Muscle of leg (tissue), 11 donors: ENCODE results near the gene BNIP5. TPM values are rescaled to one million over a fixed set of nuclear protein-coding genes. Genes with fewer than 3 reads are reported as not detected.

Experiments used
- DNase-seq: peaks from one replicate; pipeline ENCODE4 v3.0.0; 2013
- H3K27ac ChIP-seq: one replicate; pipeline ENCODE4 v1.5.1; 2013; ENCODE audit warnings: mild to moderate bottlenecking, low read length, control low read depth
- H3K27me3 ChIP-seq: one replicate; pipeline ENCODE4 v1.6.1; 2013; ENCODE audit warnings: low read length; ENCODE audit not compliant: control insufficient read depth, insufficient read depth
- H3K36me3 ChIP-seq: one replicate; pipeline ENCODE4 v1.6.1; 2013; ENCODE audit warnings: low read length; ENCODE audit not compliant: control insufficient read depth, insufficient read depth
- H3K4me1 ChIP-seq: one replicate; pipeline ENCODE4 v1.6.1; 2013; ENCODE audit warnings: low read length; ENCODE audit not compliant: control insufficient read depth, insufficient read depth
- H3K4me3 ChIP-seq: one replicate; pipeline ENCODE4 v1.5.1; 2013; ENCODE audit warnings: low read length, control low read depth
- H3K9me3 ChIP-seq: replicated peaks from 2 replicates; pipeline ENCODE4 v1.6.1; 2013; ENCODE audit warnings: low read depth, low read length; ENCODE audit not compliant: control insufficient read depth
- WGBS: methylation state at CpG from one replicate; pipeline ENCODE4 v1.1.5; 2013; ENCODE audit warnings: missing lambda C conversion rate; ENCODE audit not compliant: insufficient coverage; 5-methylcytosine and 5-hydroxymethylcytosine counted together
- polyA plus RNA-seq, 8 donors: library from polyadenylated mRNA; unstranded; fragments of 120-200 nt; gene quantifications; one replicate each; pipeline versions ENCODE4 v1.2.1 to v1.2.3, GENCODE V29; 2013; ENCODE audit warnings: inconsistent platforms in 1 of 8, low replicate concordance in 1 of 8; ENCODE audit not compliant: insufficient read length in 8 of 8, insufficient read depth in 1 of 8
- total RNA-seq: library from RNA; stranded (reverse); fragments of 120-200 nt; gene quantifications from one replicate; pipeline ENCODE4 v1.2.4, GENCODE V29; 2013

The BNIP5 gene
- total and polyA plus RNA-seq, 9 donors, result 0.04 to 0.65 (median 0.07) TPM; not detected in 2

DNA sequence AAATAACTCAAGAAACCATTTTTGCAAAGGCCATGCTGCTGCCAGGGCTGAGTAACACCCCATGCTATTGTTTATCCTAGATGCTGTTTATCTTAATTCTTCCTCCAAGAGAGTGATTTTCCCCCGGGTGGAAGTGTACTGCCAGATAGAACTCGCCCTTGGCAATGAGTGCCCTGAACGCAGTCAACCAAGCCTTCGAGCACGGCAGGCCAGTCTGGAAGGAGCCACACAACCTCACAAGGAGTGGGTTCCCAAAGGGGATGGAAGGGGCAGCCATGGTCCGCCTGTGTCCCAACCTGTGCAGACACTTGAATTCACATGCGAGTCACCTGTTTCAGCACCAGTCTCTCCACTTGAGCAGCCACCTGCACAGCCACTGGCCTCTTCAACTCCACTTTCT lies 34.9 kb downstream of the BNIP5 start:
- Histone ChIP-seq H3K27me3 (peaks cover 12% of the 10 kb centered on the region), H3K27ac (no peak overlapping the region), H3K9me3 (no peaks in the 10 kb centered on the region), H3K36me3 (no peaks in the 10 kb centered on the region), H3K4me1 (no peaks in the 10 kb centered on the region), H3K4me3 (no peak overlapping the region)
- WGBS, result 94% methylated on average over 2 of the region's 7 CpGs
- no peak for DNase-seq

DNA sequence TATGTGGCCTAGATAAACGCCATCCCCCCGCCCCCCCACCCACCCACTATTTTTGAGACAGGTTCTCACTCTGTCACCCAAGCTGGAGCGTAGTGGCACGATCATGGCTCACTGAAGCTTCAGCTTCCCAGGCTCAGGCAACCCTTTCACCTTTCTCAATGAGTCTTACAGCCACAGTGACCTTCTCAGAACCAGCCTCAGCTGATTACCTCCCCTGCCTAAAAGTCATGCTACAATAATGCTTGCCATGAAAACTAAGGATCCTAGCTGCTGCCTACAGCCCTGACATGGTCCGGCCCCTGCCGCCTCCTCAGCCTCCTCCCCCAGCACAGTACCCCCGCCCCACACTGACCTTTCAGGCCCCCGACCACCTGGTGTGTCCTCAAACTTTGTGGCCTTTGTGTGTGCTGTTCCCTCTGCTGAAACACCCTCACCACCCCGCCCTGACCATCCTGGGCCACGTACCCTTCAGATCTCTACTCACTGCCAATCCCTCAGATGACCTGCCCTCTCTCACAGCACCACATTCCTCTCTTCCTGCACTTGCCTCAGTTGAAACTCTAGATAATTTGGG lies 35.5 kb downstream of the BNIP5 start:
- 71% methylated on average over 5 of the region's 10 CpGs for WGBS
- peaks cover 12% of the 10 kb centered on the region for H3K27me3 ChIP-seq
- no peaks in the 10 kb centered on the region for H3K4me1 ChIP-seq
- no peaks in the 10 kb centered on the region for H3K9me3 ChIP-seq
- no peak for DNase-seq
- H3K27ac ChIP-seq, result no peak overlapping the region
- H3K36me3 ChIP-seq, result no peaks in the 10 kb centered on the region
- no peak overlapping the region for H3K4me3 ChIP-seq

DNA sequence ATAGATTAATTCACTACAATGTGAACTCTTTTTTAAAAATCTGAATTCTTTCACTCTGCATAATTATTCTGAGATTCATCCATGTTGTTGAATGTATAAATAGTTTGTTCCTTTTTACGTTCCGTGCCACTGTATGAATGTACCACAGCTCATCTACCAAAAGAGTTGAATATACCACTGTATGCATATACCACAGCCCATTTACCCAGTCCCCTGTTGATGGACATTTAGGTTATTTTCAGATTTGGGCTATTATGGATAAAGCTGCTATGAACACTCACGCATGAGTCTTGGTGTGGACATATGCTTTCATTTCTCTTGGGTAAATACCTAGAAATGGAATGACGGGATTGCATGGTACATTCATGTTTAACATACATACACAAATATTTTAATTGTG lies 38.7 kb downstream of the BNIP5 start:
- no peak overlapping the region for H3K4me3 ChIP-seq
- no peaks in the 10 kb centered on the region for H3K9me3 ChIP-seq
- peaks cover 17% of the 10 kb centered on the region for H3K27me3 ChIP-seq
- no peaks in the 10 kb centered on the region for H3K36me3 ChIP-seq
- DNase-seq, result no peak
- no CpG with 5 or more reads among the region's 4 CpGs for WGBS
- H3K27ac ChIP-seq, result no peak overlapping the region
- no peaks in the 10 kb centered on the region for H3K4me1 ChIP-seq

DNA sequence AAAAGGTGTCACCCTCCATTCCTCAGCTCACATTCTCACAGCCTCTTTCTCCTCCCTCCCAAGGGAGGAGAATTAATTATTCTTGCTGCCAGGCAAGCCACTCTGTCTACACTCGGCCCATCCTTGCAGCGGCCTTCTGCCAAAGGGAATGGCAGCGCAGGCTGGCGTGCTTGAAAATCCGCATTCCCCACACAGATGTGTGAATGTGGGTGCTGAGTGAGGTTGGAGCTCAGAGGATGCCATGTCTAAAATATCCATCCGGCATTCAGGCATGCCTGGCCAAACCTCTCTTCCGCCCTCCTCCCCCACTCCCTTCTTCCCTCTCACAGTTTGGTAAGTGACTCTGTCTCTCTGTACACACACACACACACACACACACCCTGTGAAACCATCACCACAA lies 39.2 kb downstream of the BNIP5 start:
- 60% methylated on average over 1 of the region's 7 CpGs for WGBS
- no peaks in the 10 kb centered on the region for H3K4me1 ChIP-seq
- peaks cover 17% of the 10 kb centered on the region for H3K27me3 ChIP-seq
- H3K9me3 ChIP-seq, result no peaks in the 10 kb centered on the region
- no peak overlapping the region for H3K4me3 ChIP-seq
- no peak overlapping the region for H3K27ac ChIP-seq
- H3K36me3 ChIP-seq, result no peaks in the 10 kb centered on the region
- DNase-seq, result no peak

DNA sequence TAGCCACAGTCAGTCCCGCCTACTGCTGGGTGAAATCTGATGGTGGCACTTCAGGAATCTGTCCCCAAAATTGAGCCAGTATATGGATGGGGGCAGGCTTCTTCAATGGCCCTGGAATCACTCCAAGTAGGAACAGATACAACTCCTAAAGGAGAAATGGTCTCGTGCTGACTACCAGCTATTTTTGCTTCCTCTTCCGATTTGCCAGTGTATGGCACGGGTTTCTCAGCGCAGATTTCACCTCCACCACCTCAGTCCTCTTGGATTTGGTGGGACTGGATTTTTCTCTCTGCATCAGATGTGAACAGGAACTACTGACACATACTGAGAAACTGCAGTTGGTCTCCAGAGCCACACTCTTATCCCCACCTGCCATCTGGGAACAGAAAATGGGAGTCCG lies 39.6 kb downstream of the BNIP5 start:
- Histone ChIP-seq H3K27ac (no peak overlapping the region), H3K27me3 (peaks cover 15% of the 10 kb centered on the region), H3K4me3 (no peak overlapping the region), H3K36me3 (no peaks in the 10 kb centered on the region), H3K4me1 (no peaks in the 10 kb centered on the region), H3K9me3 (no peaks in the 10 kb centered on the region)
- DNase-seq, result peak; percentile 14
- WGBS, result 42% methylated on average over 3 of the region's 6 CpGs

DNA sequence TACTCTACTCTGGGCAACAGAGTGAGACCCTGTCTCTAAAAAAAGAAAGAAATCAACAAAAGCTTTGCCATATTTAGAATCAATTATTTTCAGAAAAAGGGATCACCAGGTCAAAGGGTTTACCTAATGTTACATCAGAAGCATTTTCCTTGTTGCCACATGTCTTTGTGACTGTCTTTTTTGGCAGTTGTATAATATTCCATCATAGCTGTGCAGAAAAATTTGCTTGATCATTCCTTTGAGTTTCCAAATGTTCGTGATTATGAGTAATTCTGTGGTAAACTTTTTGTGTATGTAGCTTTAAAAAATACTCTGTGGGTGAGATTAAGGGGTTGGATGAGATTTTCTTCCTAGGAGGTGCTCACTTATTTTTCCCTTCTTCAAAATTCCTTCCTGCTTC lies 40.4 kb downstream of the BNIP5 start:
- Histone ChIP-seq H3K4me1 (no peaks in the 10 kb centered on the region), H3K36me3 (no peaks in the 10 kb centered on the region), H3K9me3 (no peaks in the 10 kb centered on the region), H3K4me3 (no peak overlapping the region), H3K27ac (no peak overlapping the region), H3K27me3 (peaks cover 10% of the 10 kb centered on the region)
- DNase-seq, result no peak
- no CpG with 5 or more reads among the region's 1 CpG for WGBS

DNA sequence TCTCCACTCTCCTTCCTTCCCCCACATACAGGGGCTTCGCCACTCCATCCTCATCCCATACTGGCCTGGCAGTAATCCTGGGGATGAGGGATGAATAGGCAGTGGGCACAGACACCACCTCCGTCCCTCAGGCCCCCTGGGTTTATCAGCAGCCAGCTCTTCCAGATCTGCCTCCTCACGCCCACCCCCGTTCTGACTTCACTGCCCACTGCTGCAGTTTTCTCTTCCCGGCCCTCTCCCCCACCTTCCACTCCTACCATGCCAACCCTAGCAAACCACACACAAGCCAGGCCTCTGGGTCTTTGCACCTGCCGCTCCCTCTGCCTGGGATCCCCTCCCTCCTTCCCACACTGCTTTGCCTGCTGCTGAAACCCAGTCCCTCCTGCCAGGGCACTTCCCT lies 44.5 kb downstream of the BNIP5 start:
- H3K9me3 ChIP-seq, result no peaks in the 10 kb centered on the region
- no peak overlapping the region for H3K27ac ChIP-seq
- no peak overlapping the region for H3K4me3 ChIP-seq
- no peaks in the 10 kb centered on the region for H3K4me1 ChIP-seq
- peaks cover 14% of the 10 kb centered on the region for H3K27me3 ChIP-seq
- DNase-seq, result no peak
- WGBS, result 62% methylated on average over 4 of the region's 6 CpGs
- H3K36me3 ChIP-seq, result no peaks in the 10 kb centered on the region

DNA sequence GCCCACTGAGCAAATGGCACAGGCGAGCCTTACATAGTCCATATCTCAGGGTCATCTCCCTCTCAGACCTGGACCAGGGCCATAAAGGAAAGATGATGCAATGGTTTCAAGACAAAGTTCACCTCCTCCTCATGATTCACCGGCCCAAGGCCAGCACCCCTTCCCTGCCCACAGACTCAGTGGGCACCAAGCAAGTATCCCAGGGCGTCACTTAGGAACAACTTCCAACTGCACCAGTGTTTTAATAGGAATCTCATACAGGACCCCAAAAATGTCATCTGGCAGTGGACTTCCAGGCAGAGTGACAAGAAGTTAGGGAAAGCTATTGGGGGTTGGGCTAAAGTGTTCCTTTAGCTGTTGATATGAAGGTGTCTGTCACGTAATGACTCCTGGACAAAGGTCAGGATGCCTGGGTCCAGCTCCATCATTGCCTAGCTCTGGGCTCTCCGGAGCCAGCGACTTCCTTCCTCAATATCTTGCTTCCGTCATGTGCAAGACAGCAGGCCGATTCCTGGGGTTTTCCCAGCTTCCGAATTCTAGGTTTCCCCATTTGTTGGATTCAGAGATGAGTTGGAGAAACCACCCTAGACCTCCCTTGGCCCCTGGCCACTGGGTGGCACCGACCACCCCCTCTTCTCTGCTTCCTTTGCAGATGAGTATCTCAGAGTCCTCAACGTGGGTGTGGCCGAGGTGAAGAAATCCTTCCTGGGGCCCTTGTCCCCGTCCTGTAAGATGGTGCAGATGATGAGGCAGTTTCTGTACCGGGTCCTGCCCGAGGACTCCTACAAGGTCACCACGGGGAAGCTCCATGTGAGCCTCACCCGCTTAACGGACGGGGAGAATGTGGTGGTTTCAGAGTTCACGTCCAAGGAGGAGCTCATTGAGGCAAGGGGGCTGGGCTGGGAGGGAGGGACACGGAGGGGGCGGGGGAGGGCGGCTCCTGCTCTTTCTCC lies 45.7 kb downstream of the BNIP5 start:
- no peaks in the 10 kb centered on the region for H3K4me1 ChIP-seq
- peaks cover 17% of the 10 kb centered on the region for H3K27me3 ChIP-seq
- H3K4me3 ChIP-seq, result no peak overlapping the region
- DNase-seq, result no peak
- WGBS, result 17% methylated on average over 1 of the region's 23 CpGs
- no peaks in the 10 kb centered on the region for H3K9me3 ChIP-seq
- no peaks in the 10 kb centered on the region for H3K36me3 ChIP-seq
- H3K27ac ChIP-seq, result no peak overlapping the region

DNA sequence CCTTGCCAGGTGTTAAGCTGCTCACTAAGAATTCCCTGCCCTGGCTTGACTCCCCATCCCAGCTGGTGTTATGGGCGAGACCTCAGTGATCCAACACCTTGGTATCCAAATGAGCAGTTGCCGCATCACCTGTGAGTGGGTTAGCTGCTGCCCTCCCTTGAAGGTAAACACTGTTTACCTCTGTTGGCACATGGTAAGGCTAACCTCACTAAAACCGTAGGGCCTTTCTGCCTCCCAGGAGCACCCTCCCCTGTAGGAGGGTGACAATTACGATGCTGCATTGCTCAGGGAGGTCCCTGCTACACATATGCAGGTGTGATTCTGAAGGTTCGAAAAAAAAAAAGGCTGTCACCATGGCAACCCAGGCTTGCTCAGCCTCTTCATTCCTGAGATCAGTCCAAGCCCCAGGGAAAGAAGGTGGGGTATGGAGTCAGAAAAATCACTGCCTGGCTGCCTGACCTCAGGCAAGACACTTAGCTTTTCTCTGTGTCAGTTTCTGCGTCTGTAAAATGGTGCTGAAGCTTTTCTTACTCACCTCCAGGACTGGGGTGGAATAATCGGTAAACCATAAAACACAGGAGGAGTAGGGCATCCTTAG lies 47.3 kb downstream of the BNIP5 start:
- Histone ChIP-seq H3K27me3 (peaks cover 27% of the 10 kb centered on the region), H3K9me3 (no peaks in the 10 kb centered on the region), H3K36me3 (no peaks in the 10 kb centered on the region), H3K4me3 (no peak overlapping the region), H3K4me1 (no peaks in the 10 kb centered on the region), H3K27ac (no peak overlapping the region)
- no peak for DNase-seq
- WGBS, result 33% methylated on average over 2 of the region's 7 CpGs

DNA sequence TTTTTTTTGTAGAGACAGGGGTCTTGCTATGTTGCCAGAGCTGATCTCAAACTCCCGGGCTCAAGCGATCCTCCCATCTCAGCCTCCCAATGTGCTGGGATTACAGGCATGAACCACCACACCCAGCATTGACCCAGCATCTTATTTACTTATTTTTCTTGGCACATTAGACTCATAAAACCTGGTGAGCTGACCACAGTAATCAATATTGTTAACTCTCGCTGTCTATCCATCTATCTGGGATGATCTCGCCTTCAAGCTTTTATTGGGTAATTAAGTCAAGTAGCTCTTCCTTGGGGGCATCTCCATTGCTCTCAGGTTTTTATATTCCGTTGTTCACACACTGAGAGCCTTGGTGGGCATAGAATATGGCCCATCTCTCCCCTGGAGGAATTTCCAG lies 49.8 kb downstream of the BNIP5 start:
- Histone ChIP-seq H3K4me1 (no peaks in the 10 kb centered on the region), H3K36me3 (no peaks in the 10 kb centered on the region), H3K4me3 (no peak overlapping the region), H3K27me3 (peaks cover 37% of the 10 kb centered on the region), H3K9me3 (no peaks in the 10 kb centered on the region), H3K27ac (no peak overlapping the region)
- no peak for DNase-seq
- 72% methylated on average over 2 of the region's 5 CpGs for WGBS
